22Rv1 (cell line): ENCODE data around the gene LRRC10B.

Experiments used
- CTCF ChIP-seq: fragments of 450-650 bp; IDR thresholded peaks from 2 replicates; pipeline ENCODE4 v1.5.1; 2017; ENCODE audit warnings: mild to moderate bottlenecking
- ZFX ChIP-seq: fragments of 450-650 bp; IDR thresholded peaks from 2 replicates; pipeline ENCODE4 v1.6.1; 2017; ENCODE audit warnings: antibody characterized with exemption, borderline replicate concordance

GRCh38 chr11:61556621-61557020 is 48.1 kb downstream of the LRRC10B start:
- TF ChIP-seq CTCF = no peak
- no peak for TF ChIP-seq ZFX
